Ovary (tissue), 3 donors: ENCODE data around the gene SLCO3A1.

Source experiments
- CTCF ChIP-seq, 3 donors: fragments of 450-650 bp in 2 of 3; fragments of 200-600 bp in 1 of 3; IDR thresholded peaks; one replicate each; pipeline versions ENCODE4 v1.5.1 to v1.8.0; 2016 to 2022; ENCODE audit warnings: antibody characterized with exemption in 3 of 3, mild to moderate bottlenecking in 1 of 3
- POLR2A ChIP-seq: fragments of 450-650 bp; IDR thresholded peaks from one replicate; pipeline ENCODE4 v1.6.1; 2017; ENCODE audit warnings: antibody characterized with exemption, mild to moderate bottlenecking, moderate library complexity
- donor health status: DM: no; HTN: no; CAD: no.

- no peak for TF ChIP-seq CTCF (IDR thresholded peaks at IDR 0.05)
- no peak for TF ChIP-seq POLR2A
These were observed 43.0 kb downstream of the SLCO3A1 start for GRCh38 chr15:91896341-91897055.
